A549 (cell line): Measurements from ENCODE around the gene MAGI2. TPM values are rescaled to one million over a fixed set of nuclear protein-coding genes. Genes with fewer than 3 reads are reported as not detected.

ENCODE experiments used
- ATAC-seq, 2 experiments: fragments of 200-7000 bp in 1 of 2; fragments of >200 bp in 1 of 2; cut with Nextera tagmentation in 1 of 2; cut with Tn5 transposase in 1 of 2; 3 replicates each; pipeline versions ENCODE4 v1.8.0 to v1.9.1; 2018 to 2020; ENCODE audit warnings: mild to moderate bottlenecking in 1 of 2, moderate library complexity in 1 of 2
- CTCF ChIA-PET: fragments of 300-600 bp; sonication (Branson Sonifier 250); formaldehyde crosslinking; extraction: SDS; loops from one replicate; lab custom pipeline; 2021; ENCODE audit warnings: antibody characterized with exemption, inconsistent platforms; lab: Yijun Ruan, JAX
- POLR2A ChIA-PET: fragments of 350-600 bp; formaldehyde crosslinking; extraction: SDS; loops from one replicate; lab custom pipeline; 2021; ENCODE audit warnings: antibody characterized with exemption, inconsistent platforms; lab: Yijun Ruan, JAX
- DNase-seq, 2 experiments: peaks; one replicate each; pipeline versions ENCODE4 v3.0.0 to v3.0.0-alpha.2; 2011 to 2016; ENCODE audit warnings: low read depth in 1 of 2, low spot score in 1 of 2
- FAIRE-seq: peaks from 2 replicates; lab custom pipeline; 2011; peaks lifted over from hg19 to GRCh38; lab: Jason Lieb, UNC
- H3K27ac ChIP-seq, 2 experiments: fragments of >200 bp; sonication (Bioruptor Twin); formaldehyde crosslinking; 3 replicates each; pipeline ENCODE4 v1.5.1; 2016 to 2017
- H3K4me1 ChIP-seq: fragments of >200 bp; sonication (Bioruptor Twin); formaldehyde crosslinking; 3 replicates; pipeline ENCODE4 v1.6.1; 2016
- H3K4me2 ChIP-seq: fragments of >200 bp; sonication (Bioruptor Twin); formaldehyde crosslinking; 3 replicates; pipeline ENCODE4 v1.6.1; 2016
- H3K4me3 ChIP-seq: fragments of >200 bp; sonication (Bioruptor Twin); formaldehyde crosslinking; 3 replicates; pipeline ENCODE4 v1.5.1; 2016
- H3K9me3 ChIP-seq: fragments of >200 bp; sonication (Bioruptor Twin); formaldehyde crosslinking; 3 replicates; pipeline ENCODE4 v1.6.1; 2016
- ATOH8 ChIP-seq: fragments of 250-450 bp; sonication (Bioruptor Pico); IDR thresholded peaks from 2 replicates; pipeline ENCODE4 v1.5.0; 2020; ENCODE audit warnings: low read depth, mild to moderate bottlenecking, moderate library complexity
- CBX2 ChIP-seq: fragments of 200-600 bp; sonication (generic); IDR thresholded peaks from 2 replicates; pipeline ENCODE4 v1.6.1; 2016; ENCODE audit warnings: low read depth, mild to moderate bottlenecking, borderline replicate concordance
- CBX8 ChIP-seq: fragments of 200-600 bp; sonication (generic); IDR thresholded peaks from 2 replicates; pipeline ENCODE4 v1.6.1; 2016
- CHD2 ChIP-seq: fragments of 150-350 bp; IDR thresholded peaks from 2 replicates; pipeline ENCODE4 v1.6.1; 2014; ENCODE audit warnings: low read length; ENCODE audit not compliant: partially characterized antibody
- EP300 ChIP-seq, 2 experiments: fragments of >200 bp; sonication (Bioruptor Twin); formaldehyde crosslinking; IDR thresholded peaks; 2 replicates in 1 of 2; 3 replicates in 1 of 2; pipeline ENCODE4 v1.6.1; 2016 to 2017
- FOSB ChIP-seq: fragments of 250-450 bp; sonication (Bioruptor Pico); IDR thresholded peaks from 2 replicates; pipeline ENCODE4 v1.5.0; 2020; ENCODE audit warnings: mild to moderate bottlenecking, moderate library complexity
- FOSL2 ChIP-seq, 2 experiments: fragments of 450-650 bp in 1 of 2; fragments of >200 bp in 1 of 2; sonication (Bioruptor Twin) in 1 of 2; formaldehyde crosslinking; IDR thresholded peaks; 2 replicates each; pipeline versions ENCODE4 v1.5.0 to v1.6.1; 2016 to 2020; ENCODE audit warnings: mild to moderate bottlenecking in 1 of 2, moderate library complexity in 1 of 2
- FOXS1 ChIP-seq: fragments of 250-450 bp; sonication (Bioruptor Pico); IDR thresholded peaks from 2 replicates; pipeline ENCODE4 v1.5.0; 2020; ENCODE audit warnings: mild to moderate bottlenecking, moderate library complexity
- HES2 ChIP-seq: fragments of >200 bp; sonication (Bioruptor Twin); formaldehyde crosslinking; IDR thresholded peaks from 2 replicates; pipeline ENCODE4 v1.6.1; 2016
- HEYL ChIP-seq: fragments of 250-450 bp; sonication (Bioruptor Pico); IDR thresholded peaks from 2 replicates; pipeline ENCODE4 v1.8.0; 2021; ENCODE audit warnings: mild to moderate bottlenecking, moderate library complexity
- HOXA7 ChIP-seq: fragments of 250-450 bp; sonication (Bioruptor Pico); IDR thresholded peaks from 2 replicates; pipeline ENCODE4 v1.5.0; 2020; ENCODE audit warnings: mild to moderate bottlenecking, moderate library complexity
- HOXB5 ChIP-seq: fragments of 250-450 bp; sonication (Bioruptor Pico); IDR thresholded peaks from 2 replicates; pipeline ENCODE4 v1.5.0; 2020; ENCODE audit warnings: mild to moderate bottlenecking, moderate library complexity
- JUN ChIP-seq, 2 experiments: fragments of >200 bp; sonication (Bioruptor Twin); formaldehyde crosslinking; IDR thresholded peaks; 2 replicates in 1 of 2; 3 replicates in 1 of 2; pipeline ENCODE4 v1.6.1; 2016 to 2017
- KDM5A ChIP-seq: fragments of 200-600 bp; sonication (generic); IDR thresholded peaks from 2 replicates; pipeline ENCODE4 v1.6.1; 2016; ENCODE audit warnings: antibody characterized with exemption, mild to moderate bottlenecking
- MAZ ChIP-seq: fragments of 150-350 bp; IDR thresholded peaks from 2 replicates; pipeline ENCODE4 v1.6.1; 2014; ENCODE audit warnings: antibody characterized with exemption, low read depth, low read length, borderline replicate concordance
- MYC ChIP-seq: IDR thresholded peaks from 2 replicates; pipeline ENCODE4 v1.6.1; 2012; ENCODE audit warnings: mild to moderate bottlenecking, inconsistent platforms, low read length, improper control_type of control experiment, borderline replicate concordance
- NFE2L2 ChIP-seq: fragments of 150-350 bp; conservative IDR thresholded peaks from 2 replicates; pipeline ENCODE4 v1.6.1; 2014; ENCODE audit warnings: low read length
- PHF8 ChIP-seq: fragments of 200-600 bp; sonication (generic); IDR thresholded peaks from 2 replicates; pipeline ENCODE4 v1.6.1; 2016; ENCODE audit warnings: low read depth, mild to moderate bottlenecking, antibody characterized with exemption, moderate library complexity, borderline replicate concordance
- POLR2A ChIP-seq: IDR thresholded peaks from 2 replicates; pipeline ENCODE4 v1.6.1; 2012; ENCODE audit warnings: mild to moderate bottlenecking, low read length
- POLR2AphosphoS2 ChIP-seq: conservative IDR thresholded peaks from 2 replicates; pipeline ENCODE4 v1.6.1; 2012; ENCODE audit warnings: low read length, improper control_type of control experiment, inconsistent platforms
- RARB ChIP-seq: fragments of 250-450 bp; sonication (Bioruptor Pico); IDR thresholded peaks from 2 replicates; pipeline ENCODE4 v1.8.0; 2021; ENCODE audit warnings: mild to moderate bottlenecking, moderate library complexity
- RNF2 ChIP-seq: fragments of 200-600 bp; sonication (generic); IDR thresholded peaks from 2 replicates; pipeline ENCODE4 v1.6.1; 2016; ENCODE audit warnings: low read depth, mild to moderate bottlenecking, antibody characterized with exemption, moderate library complexity, borderline replicate concordance
- TFCP2L1 ChIP-seq: fragments of 250-450 bp; sonication (Bioruptor Pico); IDR thresholded peaks from 2 replicates; pipeline ENCODE4 v1.5.0; 2021; ENCODE audit warnings: mild to moderate bottlenecking
- ZFP36 ChIP-seq: fragments of 450-650 bp; IDR thresholded peaks from 2 replicates; pipeline ENCODE4 v1.6.1; 2014; ENCODE audit warnings: borderline replicate concordance; ENCODE audit not compliant: partially characterized antibody
- WGBS: methylation state at CpG from one replicate; pipeline ENCODE4 v1.1.6; 2017; ENCODE audit errors: missing lambda C conversion rate; 5-methylcytosine and 5-hydroxymethylcytosine counted together
- polyA plus RNA-seq, 4 experiments: library from polyadenylated mRNA; depleted of rRNA in 3 of 4; stranded (reverse); fragments of >200 nt; fragmentation: RNase III in 1 of 4; extraction: RNeasy Plus Mini Kit Qiagen cat#74134 plus additional on column Dnase treatment in 1 of 4; gene quantifications; 2 replicates in 3 of 4; 3 replicates in 1 of 4; pipeline ENCODE4 v1.2.3, GENCODE V29; 2011 to 2017
- TF ChIP-seq, protein P1 (sequence below): fragments of 200-600 bp; sonication (generic); IDR thresholded peaks from 2 replicates; pipeline ENCODE4 v1.6.1; 2016; ENCODE audit warnings: antibody characterized with exemption, mild to moderate bottlenecking, moderate library complexity

The MAGI2 gene
- polyA plus RNA-seq, 2 of the 4 experiments (the other 2 are of a cell fraction) = 0.48 to 0.81 TPM

- no peak for TF ChIP-seq CHD2
- no peak for TF ChIP-seq FOSB (CRISPR knock-in tag)
- TF ChIP-seq FOSL2 (IDR thresholded peaks at IDR 0.05) = no peak
- no peak for TF ChIP-seq FOSL2 (CRISPR knock-in tag; IDR thresholded peaks at IDR 0.05)
- no peak for TF ChIP-seq POLR2AphosphoS2
These were observed 164.8 kb downstream of the MAGI2 start (continued) for GRCh38 chr7:79288655-79289054.

DNA sequence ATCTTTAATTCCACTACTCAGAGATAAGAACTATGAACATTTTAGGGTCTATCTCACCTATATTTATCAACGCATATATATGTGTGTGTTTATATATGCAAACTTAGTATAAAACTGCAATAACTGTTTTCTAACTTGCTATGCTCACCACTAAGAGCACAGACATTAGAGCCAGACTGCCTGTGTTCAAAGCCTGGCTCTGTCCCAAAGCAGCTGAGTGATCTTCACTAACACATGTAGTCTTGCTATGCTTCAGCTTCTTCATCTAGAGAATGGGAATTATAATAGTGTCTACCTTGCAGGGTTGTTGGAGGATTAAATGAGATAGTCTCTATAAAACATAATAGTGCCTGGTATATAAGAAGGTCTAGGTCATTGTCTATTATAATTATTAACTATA lies 165.5 kb downstream of the MAGI2 start:
- peaks cover 34% of the 10 kb centered on the region for H3K4me1 ChIP-seq
- FAIRE-seq = no peak
- POLR2A ChIA-PET = no interaction called here

DNA sequence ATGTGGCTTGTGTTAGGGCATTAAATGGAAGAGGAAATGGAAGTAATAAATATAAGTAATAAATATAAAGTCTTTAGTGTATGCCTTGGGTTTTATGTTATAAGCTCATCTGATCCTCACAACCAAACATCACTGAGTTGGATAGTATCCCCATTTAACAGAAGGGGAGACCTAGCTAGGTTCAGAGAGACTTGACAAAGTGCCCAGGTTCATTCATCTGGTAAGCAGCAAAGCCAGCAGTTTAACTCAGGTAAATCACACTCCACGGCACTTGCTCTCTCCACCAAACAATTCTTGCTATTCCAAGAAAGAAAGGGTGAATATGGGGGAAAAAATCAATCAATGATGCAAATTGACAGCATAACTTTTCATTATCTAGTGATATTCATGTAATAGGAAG lies 167.3 kb downstream of the MAGI2 start:
- no peak overlapping the region for H3K4me3 ChIP-seq
- H3K9me3 ChIP-seq = no peaks in the 10 kb centered on the region
- no peak overlapping the region for H3K4me2 ChIP-seq
- 4% methylated on average over 1 of the region's 1 CpG for WGBS
- CTCF ChIA-PET = no interaction called here
- peaks cover 32% of the 10 kb centered on the region for H3K4me1 ChIP-seq
- no peak overlapping the region for H3K27ac ChIP-seq
- POLR2A ChIA-PET = no interaction called here
- no peak for ATAC-seq
- FAIRE-seq = no peak
- DNase-seq = no peak
- TF ChIP-seq HOXB5 (CRISPR knock-in tag) (no peak), POLR2A (no peak), FOXS1 (CRISPR knock-in tag) (no peak), ATOH8 (CRISPR knock-in tag) (no peak), HEYL (no peak), ZFP36 (no peak), POLR2AphosphoS2 (no peak), RARB (no peak), KDM5A (no peak), PHF8 (no peak), HOXA7 (CRISPR knock-in tag) (no peak), JUN (IDR thresholded peaks at IDR 0.05) (no peak), HES2 (no peak), TFCP2L1 (no peak), CBX2 (no peak), CBX8 (no peak), RNF2 (no peak), MYC (no peak), MAZ (no peak), EP300 (IDR thresholded peaks at IDR 0.05) (no peak)

More for the DNA sequence above, 165.5 kb downstream of the MAGI2 start:
- Histone ChIP-seq H3K4me2 (no peak overlapping the region), H3K9me3 (no peaks in the 10 kb centered on the region), H3K27ac (no peak overlapping the region), H3K4me3 (no peak overlapping the region)
- no peak for ATAC-seq
- CTCF ChIA-PET = interaction anchor here (0.6 to 1.6 kb wide), 3 partner anchors 10 to 202 kb away, joined by 3 to 5 read pairs (median 3); no protein-coding TSS in a partner anchor
- DNase-seq = no peak
- TF ChIP-seq NFE2L2 (no peak), RNF2 (no peak)
- TF ChIP-seq, protein P1, sequence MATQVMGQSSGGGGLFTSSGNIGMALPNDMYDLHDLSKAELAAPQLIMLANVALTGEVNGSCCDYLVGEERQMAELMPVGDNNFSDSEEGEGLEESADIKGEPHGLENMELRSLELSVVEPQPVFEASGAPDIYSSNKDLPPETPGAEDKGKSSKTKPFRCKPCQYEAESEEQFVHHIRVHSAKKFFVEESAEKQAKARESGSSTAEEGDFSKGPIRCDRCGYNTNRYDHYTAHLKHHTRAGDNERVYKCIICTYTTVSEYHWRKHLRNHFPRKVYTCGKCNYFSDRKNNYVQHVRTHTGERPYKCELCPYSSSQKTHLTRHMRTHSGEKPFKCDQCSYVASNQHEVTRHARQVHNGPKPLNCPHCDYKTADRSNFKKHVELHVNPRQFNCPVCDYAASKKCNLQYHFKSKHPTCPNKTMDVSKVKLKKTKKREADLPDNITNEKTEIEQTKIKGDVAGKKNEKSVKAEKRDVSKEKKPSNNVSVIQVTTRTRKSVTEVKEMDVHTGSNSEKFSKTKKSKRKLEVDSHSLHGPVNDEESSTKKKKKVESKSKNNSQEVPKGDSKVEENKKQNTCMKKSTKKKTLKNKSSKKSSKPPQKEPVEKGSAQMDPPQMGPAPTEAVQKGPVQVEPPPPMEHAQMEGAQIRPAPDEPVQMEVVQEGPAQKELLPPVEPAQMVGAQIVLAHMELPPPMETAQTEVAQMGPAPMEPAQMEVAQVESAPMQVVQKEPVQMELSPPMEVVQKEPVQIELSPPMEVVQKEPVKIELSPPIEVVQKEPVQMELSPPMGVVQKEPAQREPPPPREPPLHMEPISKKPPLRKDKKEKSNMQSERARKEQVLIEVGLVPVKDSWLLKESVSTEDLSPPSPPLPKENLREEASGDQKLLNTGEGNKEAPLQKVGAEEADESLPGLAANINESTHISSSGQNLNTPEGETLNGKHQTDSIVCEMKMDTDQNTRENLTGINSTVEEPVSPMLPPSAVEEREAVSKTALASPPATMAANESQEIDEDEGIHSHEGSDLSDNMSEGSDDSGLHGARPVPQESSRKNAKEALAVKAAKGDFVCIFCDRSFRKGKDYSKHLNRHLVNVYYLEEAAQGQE = no peak
- WGBS = 89% methylated on average over 1 of the region's 1 CpG
